ENCODE measurements around the gene GAS2L1.

GAS2L1 gene

GRCh38 chr22:29331658-29332300 is 25.3 kb downstream of the GAS2L1 start:
- H3K4me3 ChIP-seq (ENCODE audit: low read depth, low read length) = no peak overlapping the region
- DNase-seq (ENCODE audit: low read depth) = no peak
- TF ChIP-seq, protein P1, sequence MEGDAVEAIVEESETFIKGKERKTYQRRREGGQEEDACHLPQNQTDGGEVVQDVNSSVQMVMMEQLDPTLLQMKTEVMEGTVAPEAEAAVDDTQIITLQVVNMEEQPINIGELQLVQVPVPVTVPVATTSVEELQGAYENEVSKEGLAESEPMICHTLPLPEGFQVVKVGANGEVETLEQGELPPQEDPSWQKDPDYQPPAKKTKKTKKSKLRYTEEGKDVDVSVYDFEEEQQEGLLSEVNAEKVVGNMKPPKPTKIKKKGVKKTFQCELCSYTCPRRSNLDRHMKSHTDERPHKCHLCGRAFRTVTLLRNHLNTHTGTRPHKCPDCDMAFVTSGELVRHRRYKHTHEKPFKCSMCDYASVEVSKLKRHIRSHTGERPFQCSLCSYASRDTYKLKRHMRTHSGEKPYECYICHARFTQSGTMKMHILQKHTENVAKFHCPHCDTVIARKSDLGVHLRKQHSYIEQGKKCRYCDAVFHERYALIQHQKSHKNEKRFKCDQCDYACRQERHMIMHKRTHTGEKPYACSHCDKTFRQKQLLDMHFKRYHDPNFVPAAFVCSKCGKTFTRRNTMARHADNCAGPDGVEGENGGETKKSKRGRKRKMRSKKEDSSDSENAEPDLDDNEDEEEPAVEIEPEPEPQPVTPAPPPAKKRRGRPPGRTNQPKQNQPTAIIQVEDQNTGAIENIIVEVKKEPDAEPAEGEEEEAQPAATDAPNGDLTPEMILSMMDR (IDR thresholded peaks at IDR 0.05; ENCODE audit: insufficient read depth, low read depth, low read length, missing control alignments) = no peak

DNA sequence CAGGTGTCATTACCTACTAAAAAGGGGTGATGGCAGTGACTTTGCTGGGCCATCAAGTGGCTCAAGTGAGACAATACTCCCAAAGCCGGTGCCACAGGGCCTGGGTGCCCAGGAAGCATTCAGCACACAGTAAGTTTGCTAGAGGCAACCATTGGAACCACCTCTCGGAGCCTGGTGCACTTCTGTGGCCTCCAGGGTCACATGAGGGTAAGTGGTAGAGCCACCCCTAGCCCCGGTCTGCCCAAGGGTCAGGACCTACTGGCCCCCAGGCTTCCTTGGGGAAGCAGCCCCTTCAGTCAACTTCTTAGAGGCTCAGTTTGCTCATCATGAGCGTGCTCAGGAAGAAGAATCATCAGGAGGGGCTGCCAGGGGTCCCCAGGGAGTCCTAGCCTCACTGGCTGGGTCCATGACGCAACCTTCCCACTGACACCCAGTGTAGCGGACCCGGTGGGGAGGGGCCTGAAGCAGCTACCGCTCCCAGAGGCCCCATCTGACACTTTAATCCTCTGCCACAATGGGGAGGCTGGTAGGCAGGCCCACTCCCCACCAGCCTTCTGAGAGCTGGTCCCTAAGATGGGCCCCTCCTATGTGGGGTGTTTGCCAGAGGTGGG is 26.5 kb downstream of the GAS2L1 start:
- no peak for DNase-seq (ENCODE audit: low read depth)
- TF ChIP-seq, protein P1 (IDR thresholded peaks at IDR 0.05; ENCODE audit: insufficient read depth, low read depth, low read length, missing control alignments) = no peak
- H3K4me3 ChIP-seq (ENCODE audit: low read depth, low read length) = no peak overlapping the region

DNA sequence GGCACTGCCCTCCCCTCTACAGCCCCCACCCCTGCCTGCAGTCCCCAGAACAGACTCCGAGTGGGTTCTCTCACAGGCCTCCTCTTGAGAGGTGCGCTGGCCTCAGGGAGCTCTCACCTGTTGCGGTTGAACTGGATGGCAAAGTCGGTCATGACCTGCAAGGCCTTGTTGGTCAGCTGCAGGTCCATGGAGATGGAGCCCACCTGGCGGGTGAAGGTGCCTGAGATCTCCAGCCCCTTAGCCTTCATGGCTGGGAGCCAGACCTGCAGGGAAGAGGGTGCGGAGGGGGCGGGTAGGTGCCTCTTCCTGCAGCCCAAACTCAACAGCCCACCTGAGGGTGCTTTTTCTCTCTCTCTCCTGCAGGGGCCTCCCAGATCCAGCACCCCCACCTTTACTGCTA is 27.7 kb downstream of the GAS2L1 start:
- no peak for DNase-seq (ENCODE audit: low read depth)
- no peak overlapping the region for H3K4me3 ChIP-seq (ENCODE audit: low read depth, low read length)
- TF ChIP-seq, protein P1 (IDR thresholded peaks at IDR 0.05; ENCODE audit: insufficient read depth, low read depth, low read length, missing control alignments) = no peak

DNA sequence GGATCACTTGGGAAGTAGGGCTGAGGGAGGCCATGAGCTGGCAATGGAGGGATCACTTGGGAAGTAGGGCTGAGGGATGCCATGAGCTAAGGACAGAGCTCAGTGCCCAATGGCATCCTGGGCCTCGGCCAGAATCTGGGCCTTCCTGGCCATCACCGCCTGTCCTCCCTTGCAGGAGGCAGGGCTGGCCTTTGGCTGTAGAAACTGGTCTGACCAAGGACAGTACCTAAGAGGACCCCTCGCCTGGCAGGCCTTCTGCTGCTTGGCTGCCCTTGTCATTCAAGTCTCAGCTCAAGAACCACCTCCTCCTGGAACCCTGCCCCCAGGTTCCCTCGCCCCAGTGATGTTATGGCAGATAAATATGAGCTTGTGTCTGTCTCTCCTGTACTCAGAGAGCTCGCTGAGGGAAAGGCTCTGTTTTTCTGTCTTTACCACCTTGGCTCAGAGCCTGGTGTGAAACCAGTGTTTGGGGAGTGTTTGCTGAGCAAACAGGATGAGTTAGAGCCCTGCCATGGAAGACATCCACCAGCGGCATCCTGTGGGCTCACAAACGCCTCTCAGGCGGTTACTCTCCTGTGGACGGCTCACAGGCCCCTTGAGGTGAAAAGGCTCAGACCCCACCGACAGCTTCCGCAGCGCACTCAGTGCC is 28.4 kb downstream of the GAS2L1 start:
- H3K4me3 ChIP-seq (ENCODE audit: low read depth, low read length) = no peak overlapping the region
- TF ChIP-seq, protein P1 (IDR thresholded peaks at IDR 0.05; ENCODE audit: insufficient read depth, low read depth, low read length, missing control alignments) = no peak
- no peak for DNase-seq (ENCODE audit: low read depth)

DNA sequence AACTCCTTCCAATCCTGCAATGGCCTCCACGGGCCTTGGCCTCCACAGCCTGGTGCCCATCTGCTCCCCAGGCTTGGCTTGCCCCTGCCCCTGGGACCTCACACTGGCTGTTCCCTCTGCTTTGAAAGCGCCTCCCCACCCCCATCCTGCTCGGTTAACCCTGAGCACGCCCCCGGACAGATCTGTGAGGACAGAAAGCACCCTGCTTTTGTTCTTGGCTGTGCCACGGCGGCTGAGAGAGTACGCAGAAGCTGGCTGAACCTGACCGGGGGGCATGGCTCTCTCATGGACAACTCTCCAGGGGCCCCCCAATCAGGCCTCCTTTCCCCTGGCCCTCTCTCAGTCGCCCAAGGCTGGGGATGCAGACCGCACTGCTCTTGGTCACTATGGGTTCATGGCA is 29.2 kb downstream of the GAS2L1 start:
- no peak overlapping the region for H3K4me3 ChIP-seq (ENCODE audit: low read depth, low read length)
- TF ChIP-seq, protein P1 (IDR thresholded peaks at IDR 0.05; ENCODE audit: insufficient read depth, low read depth, low read length, missing control alignments) = no peak
- no peak for DNase-seq (ENCODE audit: low read depth)

GRCh38 chr22:29336751-29337490 is 30.5 kb downstream of the GAS2L1 start:
- H3K4me3 ChIP-seq (ENCODE audit: low read depth, low read length) = no peak overlapping the region
- TF ChIP-seq, protein P1 (IDR thresholded peaks at IDR 0.05; ENCODE audit: insufficient read depth, low read depth, low read length, missing control alignments) = no peak
- no peak for DNase-seq (ENCODE audit: low read depth)
